RKO (cell line): ENCODE data around the gene HMMR.

Experiments
- DNase-seq: peaks from one replicate; pipeline ENCODE4 v3.0.0-alpha.2; 2016; ENCODE audit warnings: low spot score

The HMMR gene

DNA sequence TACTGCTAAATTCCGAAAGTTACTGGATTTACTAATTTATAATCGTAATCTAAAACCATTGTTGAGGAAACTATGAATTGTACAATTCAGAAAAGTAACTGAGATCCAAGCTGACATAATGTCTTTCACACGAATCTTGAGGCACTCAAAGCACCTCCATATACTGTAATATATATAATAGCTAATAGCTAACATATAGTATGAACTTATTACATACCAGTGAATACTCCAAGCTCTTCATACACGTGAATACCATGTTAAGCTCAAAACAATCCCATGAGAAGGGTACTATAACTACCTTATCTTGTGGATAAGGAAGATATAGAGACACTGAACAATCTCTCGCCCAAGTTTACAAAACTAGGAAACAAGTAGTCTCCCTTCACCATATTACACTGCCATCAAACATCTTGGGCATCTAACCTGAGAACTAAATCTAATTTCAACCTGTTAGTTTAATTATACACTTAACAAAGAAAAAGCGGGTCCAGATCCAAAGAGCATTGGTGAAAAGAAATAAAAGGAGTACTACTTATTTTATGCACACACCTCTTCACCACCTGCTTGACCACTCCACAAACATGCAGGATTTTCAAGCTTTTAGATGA is 1.6 kb upstream of the HMMR start:
- peak; percentile 17 for DNase-seq

- DNase-seq = no peak
Measured at GRCh38 chr5:163459462-163459818, 992 bp upstream of the HMMR start.

DNA sequence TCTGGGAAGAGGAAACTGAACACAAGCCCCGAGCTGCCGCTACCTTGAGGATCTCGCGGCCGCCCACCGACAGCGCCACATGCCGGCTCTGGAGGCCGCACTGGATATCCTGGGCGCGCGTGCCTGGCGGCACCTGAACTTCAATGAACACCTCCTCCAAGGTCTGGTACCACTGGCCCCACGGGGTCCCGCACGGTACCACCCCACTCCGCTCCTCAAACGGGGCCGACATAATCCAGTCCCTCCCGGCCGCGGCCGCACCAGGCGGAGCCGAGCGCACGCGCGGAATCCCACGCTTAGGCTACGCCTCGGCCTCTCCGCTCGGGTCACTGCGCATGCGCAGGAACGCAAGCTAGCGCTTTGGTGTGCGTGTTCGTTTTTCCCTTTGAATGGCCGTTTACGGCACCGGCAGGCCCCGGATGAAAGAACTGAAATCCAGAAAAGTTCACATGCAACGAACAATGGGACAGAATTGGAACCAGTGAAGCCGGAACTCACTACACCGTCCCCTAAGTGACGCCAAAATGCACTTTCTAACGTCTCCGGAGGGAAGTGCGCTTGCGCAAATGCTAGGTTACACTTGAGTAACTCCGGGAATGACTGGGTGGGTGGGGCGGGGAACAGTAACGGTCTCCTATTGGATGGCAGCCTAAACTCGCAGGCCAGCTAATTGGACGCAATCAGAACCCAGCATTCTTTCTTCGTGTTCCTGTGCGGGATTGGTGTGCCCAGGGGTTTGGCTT is 442 bp upstream of the HMMR start, which contains the start of gene NUDCD2:
Gene NUDCD2 (minus strand): TSS at position 284 of the 743 bp plus-strand sequence. CDS start 52 bp downstream, at position 232.
- peak; percentile 99 for DNase-seq

DNA sequence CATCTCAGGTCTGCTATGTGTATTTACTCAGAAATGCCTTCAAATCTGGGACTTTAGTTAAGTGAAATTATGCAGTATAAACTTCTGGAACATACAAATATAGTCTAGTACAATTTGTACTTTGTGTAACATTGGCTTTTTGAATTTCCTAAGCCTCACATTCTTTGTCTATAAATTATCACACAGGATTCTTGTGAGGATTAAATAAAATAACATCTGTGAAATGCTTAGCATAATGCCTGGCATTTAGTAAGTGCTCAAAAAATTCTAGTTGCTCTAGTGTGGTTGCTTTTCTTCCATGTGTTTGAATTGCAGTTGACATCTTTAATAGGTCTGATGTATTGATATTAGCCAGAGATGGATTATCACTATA is 2.6 kb downstream of the HMMR start:
- DNase-seq = no peak

DNA sequence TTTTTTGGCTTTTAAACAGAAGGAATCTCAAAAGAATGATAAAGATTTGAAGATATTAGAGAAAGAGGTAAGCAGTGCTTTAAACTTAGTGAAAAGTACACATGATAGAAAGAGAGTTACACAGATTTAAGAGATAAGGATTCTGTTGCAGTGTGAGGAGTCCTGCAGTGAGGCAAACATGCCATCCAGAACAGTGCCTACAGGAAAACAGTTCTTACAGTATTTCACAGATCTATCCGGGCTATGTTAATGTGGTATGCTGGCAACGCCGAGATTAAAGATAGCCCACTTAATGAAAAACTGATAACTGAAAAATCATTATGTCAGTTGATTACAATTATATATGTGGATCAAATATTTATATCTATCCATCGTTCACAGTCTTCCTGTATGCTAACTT is 7.2 kb downstream of the HMMR start:
- no peak for DNase-seq

DNA sequence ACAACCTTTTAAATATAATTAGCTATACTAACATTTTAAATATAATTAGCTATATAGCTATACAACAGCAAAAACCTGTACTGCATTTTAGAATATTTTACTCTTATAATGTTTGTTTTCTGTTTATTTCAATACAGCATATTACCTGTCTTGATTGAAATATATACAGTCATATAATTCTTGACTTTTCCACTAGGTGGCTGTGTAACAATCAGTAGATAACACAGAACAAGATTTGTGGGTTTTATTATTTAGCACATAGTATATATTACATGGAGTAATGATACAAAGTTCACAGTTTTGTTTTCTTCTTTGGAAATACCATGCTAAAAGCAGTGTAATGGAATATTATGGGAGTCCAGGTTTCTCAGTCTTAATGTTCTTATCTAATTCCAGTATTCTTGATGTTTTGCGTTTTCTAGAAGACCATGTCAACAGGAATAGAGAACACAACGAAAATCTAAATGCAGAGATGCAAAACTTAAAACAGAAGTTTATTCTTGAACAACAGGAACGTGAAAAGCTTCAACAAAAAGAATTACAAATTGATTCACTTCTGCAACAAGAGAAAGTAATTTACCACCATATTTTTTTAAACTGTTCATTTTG is 13.3 kb downstream of the HMMR start:
- peak; percentile 22 for DNase-seq

DNA sequence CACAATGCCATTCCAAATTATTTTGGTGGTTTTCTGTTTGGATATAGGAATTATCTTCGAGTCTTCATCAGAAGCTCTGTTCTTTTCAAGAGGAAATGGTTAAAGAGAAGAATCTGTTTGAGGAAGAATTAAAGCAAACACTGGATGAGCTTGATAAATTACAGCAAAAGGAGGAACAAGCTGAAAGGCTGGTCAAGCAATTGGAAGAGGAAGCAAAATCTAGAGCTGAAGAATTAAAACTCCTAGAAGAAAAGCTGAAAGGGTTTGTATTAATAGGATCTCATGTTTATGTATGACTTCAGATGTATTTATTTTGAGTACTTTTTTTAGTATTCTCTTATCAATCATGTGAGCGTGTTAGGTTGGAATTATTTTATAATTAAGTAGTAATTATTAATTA is 15.0 kb downstream of the HMMR start:
- DNase-seq = no peak

DNA sequence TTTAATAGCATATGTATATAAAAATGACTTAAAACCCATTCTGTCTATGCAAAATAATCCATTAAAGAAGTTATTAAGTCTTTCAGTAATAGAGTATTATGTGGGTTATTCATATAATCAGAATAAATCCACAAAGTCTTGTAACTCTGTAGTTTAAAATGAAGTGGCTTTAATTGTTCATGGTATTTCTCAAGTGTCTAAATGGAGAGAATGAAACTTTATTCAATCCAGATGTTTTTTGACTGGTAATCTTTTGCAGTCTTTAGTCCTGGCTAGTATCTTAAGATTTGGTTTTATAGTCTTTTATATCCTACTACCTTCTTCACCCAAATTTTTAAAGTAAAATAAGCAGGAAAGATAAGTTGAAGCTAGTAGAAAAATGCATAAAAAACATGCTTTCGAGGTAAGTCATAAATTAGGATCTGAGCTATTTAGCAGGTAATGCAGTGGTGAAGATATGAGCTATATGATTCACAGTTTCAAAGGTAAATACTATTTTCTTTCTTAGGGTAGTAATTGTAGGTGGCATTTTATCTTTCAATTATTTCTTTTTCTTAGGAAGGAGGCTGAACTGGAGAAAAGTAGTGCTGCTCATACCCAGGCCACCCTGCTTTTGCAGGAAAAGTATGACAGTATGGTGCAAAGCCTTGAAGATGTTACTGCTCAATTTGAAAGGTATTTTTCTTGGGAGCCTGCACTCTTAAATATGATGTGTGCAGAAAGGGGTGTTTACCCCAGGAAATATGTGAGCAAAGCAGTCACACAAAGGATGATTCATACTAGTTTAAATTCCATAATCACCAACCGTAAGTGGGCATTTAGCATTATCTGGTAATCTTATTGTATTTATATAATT is 17.9 kb downstream of the HMMR start:
- DNase-seq = peak; percentile 21

- DNase-seq = no peak
Measured at GRCh38 chr5:163478982-163479271, 18.5 kb downstream of the HMMR start.

DNA sequence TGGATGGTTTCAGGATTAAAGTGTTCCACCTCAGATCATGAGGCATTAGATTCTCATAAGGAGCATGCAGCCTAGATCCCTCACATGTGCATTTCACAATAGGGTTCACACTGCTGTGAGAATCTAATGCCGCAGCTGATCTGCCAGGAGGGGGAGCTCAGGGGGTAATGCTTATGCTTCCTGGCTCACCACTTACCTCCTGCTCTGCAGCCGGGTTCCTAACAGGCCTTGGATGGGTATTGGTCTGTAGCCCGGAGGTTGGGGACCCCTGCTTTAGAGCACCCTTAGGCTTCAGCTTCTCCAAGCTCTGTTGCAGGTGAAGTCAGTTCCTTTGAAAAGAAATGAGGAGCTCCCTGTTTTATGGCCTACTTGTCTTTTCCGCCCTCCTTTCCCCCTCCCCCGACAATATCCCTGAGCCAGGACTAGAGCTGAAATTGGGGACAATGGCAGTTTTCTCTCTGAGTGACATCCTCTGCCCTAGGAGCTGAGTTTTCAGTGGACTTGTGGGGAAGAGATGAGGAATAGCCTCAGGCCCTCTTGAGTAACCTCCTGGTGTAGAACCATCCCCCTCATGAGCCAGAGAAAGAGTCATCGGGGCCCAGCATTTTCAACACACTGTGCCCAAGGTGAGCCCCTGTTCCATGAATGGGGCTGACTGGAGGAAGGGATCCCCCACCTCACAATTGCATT is 28.8 kb downstream of the HMMR start:
- DNase-seq = peak; percentile 35

DNA sequence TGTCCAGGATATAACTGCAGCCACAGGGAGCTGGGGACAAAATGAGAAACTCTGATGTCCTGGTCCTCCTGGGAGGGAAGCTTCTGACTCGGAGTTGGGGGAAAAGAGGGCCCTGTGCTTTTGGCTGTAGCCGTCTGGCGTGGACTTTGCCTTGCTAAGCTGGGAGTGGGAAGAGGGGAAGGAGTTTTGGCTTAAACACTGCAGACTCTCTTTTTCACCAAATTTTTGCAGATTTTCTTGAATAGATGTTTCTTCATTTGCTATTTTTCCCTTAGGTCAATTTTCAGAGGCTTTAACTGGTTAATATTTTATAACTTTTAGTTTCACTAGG is 29.3 kb downstream of the HMMR start:
- DNase-seq = no peak

- DNase-seq = peak; percentile 14
Measured at GRCh38 chr5:163496286-163496685, 35.9 kb downstream of the HMMR start.

DNA sequence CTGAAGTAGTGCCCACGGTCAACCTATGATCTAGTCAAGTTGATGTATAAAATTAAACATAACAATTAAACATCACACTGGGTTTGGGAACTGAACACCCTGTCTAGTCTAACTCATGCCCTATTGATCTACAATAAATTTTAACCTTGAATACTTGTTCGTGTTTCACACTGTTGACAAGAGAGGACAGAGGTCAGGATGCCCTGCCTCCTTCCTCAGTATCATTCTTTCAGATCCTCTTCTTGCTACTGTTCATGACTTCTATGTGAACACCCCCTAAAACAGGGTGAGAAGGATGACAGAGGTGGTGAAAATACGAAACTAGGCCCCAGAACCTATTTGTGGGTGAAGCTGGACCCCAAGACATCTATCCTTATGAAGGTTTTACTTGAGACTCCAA is 36.9 kb downstream of the HMMR start:
- DNase-seq = no peak

GRCh38 chr5:163498886-163499285 is 38.5 kb downstream of the HMMR start:
- peak; percentile 10 for DNase-seq

- DNase-seq = no peak
Measured at GRCh38 chr5:163502521-163502920, 42.1 kb downstream of the HMMR start.

DNA sequence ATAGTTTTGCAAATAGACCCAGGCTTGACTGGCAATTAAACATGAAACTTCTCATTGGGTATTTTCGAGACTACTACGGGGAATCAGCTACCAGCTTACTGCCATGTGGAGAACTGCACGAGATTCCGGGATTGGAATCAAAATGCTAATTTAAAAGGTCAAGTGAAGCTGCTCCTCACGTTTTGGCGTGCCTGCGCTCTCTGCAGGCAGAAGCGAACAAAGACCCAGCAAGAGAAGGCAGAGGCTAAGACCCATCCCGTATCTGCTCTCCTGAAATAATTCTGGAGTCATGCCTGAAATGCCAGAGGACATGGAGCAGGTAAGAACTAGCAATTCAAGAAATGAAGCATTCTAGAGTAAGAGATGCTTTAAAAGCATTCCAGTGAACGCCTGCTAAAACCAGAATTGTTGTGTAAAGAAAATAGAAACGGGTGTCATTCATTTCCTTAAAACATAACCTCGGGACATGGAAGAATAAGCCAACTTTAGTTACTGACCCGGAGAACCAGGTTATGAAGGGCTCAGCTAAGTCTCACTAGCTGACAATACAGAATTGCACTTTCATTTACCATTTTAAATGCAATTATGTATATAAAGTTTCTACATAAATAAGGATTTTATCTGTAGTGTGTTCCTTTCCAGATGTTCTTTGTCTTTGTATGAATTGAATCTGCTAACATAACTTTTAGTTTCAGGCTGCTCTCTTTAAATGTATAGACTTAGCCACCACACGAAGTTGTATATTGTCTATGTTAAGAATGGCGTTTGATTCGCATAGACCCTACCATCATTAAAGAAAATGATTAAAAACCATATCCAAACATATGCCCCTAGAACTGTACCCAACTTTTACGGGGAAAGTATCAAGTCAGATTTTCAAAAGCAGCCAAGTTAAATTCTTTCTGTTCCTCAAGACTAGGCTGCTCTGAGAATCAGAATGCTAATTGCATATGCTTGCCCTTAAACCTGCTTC is 43.0 kb downstream of the HMMR start:
- peak; percentile 93 for DNase-seq

- DNase-seq = peak; percentile 69
Measured at GRCh38 chr5:163504079-163504931, 43.9 kb downstream of the HMMR start.

DNA sequence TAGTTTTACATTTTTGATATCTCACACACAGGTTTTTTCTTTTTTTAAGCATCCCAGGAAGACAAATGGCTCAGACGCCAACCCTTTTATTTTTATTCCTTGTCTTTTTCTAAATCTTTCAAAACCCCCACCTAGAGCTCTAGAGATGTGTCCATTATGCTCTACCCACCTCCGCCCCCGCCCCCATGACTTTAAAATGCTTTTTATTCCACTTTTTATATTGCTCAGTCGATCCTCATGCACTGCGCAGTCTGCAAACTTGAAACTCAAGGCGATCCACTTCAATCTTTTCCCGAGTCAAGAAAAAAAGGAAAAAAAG is 44.6 kb downstream of the HMMR start:
- DNase-seq = no peak

DNA sequence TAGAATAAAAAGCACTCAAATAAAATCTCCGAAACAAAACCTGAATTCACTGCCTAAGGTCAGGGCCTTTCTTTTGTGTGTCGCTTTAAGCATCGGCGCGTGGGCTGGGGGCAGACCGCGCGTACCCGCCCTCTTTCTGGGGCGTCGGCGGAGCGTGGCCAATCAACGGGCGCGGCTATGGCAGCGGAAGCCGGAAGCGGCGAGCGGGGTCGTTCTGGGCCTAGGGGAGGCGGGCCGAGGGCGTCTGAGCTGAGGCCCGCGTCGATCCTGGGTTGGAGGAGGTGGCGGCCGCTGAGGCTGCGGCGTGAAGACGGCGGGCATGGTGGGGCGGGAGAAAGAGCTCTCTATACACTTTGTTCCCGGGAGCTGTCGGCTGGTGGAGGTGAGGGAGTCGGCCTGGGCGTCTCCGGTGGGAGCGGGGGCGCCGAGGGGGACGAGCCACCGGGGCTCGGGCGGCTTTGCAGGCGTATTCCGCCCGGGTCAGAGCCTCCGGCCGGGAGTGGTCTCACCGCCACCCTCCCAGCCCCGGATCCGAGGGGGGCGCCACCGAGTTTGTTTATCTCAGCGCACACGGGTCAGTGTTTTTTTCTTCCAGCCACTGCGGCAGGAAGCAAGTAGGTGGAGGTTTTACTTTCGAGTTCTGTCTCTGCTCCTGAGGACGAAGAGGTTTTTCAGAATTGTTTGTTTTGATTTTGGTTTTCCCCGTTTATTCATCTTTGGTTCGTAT is 45.1 kb downstream of the HMMR start, which contains the start of gene MAT2B:
Gene MAT2B (plus strand): TSS at position 252 of the 727 bp plus-strand sequence. CDS start 68 bp downstream, at position 320.
- peak; percentile 94 for DNase-seq

DNA sequence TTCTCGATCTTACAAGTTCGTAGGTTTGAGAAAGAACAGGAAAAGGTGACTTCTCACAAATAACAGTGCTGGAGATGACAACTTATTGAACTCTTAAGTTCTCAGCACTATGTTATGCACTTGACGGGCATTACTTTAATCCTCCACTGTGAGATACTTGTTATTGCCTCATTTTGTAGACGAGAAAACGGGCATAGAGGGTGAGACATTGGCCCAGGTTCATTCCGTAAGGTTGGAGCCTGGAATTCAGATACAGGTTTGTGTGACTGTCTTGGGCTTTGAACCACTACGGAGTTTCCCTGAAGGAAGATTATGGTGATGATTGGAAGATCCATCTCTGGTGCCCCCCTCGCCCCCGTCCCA is 45.6 kb downstream of the HMMR start:
- DNase-seq = no peak
